Prostate gland (tissue), 2 donors: ENCODE data around the gene NOS2.

Source experiments
- POLR2A ChIP-seq: fragments of 450-650 bp; IDR thresholded peaks from one replicate; pipeline ENCODE4 v1.6.1; 2016; ENCODE audit warnings: antibody characterized with exemption, mild to moderate bottlenecking
- TF ChIP-seq, protein P1 (sequence below), 4 experiments: fragments of 200-600 bp in 2 of 4; fragments of 450-650 bp in 2 of 4; sonication (generic) in 2 of 4; IDR thresholded peaks; 1 replicate in 3 of 4; 2 replicates in 1 of 4; pipeline ENCODE4 v1.5.1; 2016 to 2019; ENCODE audit warnings: antibody characterized with exemption in 4 of 4, mild to moderate bottlenecking in 2 of 4, moderate library complexity in 2 of 4

DNA sequence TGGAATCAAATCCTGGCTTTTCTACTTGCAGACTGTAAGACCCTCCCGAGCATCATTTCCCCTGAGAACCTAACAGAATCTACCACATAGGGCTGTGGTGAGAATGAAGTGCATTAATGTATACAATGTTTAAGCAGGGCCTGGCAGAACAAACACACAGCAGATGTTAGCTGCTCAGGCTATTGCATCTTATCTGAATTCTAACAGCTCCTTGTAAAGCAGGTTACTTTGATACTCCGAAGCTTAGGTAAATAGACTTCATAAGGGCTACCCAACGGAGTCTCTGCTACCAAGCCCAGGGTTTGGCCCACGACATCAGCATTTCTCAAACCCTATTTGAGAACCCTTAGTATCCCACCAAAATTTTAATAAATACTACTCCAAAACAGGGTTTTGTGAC lies 24.4 kb upstream of the NOS2 start:
- TF ChIP-seq, protein P1, sequence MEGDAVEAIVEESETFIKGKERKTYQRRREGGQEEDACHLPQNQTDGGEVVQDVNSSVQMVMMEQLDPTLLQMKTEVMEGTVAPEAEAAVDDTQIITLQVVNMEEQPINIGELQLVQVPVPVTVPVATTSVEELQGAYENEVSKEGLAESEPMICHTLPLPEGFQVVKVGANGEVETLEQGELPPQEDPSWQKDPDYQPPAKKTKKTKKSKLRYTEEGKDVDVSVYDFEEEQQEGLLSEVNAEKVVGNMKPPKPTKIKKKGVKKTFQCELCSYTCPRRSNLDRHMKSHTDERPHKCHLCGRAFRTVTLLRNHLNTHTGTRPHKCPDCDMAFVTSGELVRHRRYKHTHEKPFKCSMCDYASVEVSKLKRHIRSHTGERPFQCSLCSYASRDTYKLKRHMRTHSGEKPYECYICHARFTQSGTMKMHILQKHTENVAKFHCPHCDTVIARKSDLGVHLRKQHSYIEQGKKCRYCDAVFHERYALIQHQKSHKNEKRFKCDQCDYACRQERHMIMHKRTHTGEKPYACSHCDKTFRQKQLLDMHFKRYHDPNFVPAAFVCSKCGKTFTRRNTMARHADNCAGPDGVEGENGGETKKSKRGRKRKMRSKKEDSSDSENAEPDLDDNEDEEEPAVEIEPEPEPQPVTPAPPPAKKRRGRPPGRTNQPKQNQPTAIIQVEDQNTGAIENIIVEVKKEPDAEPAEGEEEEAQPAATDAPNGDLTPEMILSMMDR (IDR thresholded peaks at IDR 0.05): no peak
- no peak for TF ChIP-seq POLR2A
